NCI-H187 treated with DMSO at 0.1 percent for 48 hours (cell line): ENCODE data around the gene SNAI3.
A peak's percentile ranks its signal among the peaks of the same experiment; 100 is the strongest.

Experiments used
- DNase-seq: peaks from one replicate; lab custom pipeline; 2025; lab: John Stamatoyannopoulos, UW

Gene SNAI3

DNA sequence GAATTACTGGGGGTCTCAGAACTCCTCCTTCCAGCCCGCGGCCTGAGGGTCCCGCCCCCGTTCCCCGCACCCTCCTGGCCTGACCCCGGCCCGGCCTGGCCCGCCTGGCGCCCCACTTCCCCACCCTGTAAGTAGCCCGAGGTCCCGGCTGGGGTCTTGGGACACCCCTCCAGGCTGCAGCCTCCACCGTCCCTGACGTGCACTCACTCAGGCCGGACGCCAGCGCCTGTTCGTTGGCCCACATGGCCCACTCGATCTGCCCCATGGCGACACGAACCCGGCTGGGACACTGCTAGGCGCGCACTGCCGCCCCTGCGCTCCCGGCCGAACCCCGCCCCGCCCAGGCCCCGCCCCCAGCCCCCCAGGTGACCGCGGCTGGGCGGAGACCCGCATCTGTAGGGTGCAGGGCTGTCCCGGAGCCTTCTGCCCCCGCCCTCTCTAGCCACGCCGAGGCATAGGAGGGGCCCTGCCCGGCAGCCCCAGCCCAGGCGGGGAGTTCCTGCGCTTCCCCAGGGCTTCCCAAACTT, 35.5 kb downstream of the SNAI3 start, which contains the start of gene CYBA:
CYBA (minus strand) TSS at position 305 of the 527 bp plus-strand sequence; CDS start at position 265, 40 bp downstream.
- no peak for DNase-seq

DNA sequence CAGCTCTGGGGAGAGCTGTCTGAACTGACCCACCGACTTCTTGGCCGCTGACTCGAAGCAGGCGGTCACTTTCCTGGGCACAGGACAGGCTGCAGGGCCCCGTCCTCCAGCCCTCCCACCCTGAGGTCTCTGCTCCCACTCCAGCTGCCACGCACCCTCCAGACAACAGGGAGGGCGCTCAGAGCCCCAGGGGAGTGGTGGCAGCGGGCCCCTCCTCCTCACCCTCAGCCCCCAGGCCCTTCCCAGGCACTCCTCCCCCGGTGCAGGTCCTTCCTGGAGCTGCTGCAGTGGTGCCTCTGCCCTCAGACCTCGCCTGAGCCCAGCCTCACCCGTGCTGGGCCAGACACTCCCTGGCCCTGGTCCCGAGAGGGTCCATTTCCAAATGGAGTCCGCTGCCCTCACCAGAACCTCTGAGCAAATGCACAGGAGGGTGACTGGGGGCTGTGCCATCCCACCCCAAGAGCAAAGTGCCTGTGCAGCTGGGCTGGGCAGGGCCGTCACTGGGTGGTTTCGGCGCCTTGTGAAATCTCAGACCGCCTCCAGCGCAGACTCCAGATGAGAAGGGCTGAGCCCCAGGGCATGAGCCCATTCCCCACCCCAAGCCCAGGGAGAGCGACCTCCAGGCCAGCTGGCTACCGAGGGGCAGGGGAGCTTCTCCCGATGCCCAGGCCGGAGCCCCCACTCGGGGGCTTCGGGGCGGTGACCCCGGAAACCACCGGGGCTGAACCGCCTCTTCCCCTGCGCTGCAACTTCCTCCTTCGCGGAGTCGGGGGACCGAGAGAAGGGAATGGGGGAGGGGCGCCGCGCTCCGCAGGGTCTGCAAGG, 36.2 kb downstream of the SNAI3 start:
- no peak for DNase-seq

DNA sequence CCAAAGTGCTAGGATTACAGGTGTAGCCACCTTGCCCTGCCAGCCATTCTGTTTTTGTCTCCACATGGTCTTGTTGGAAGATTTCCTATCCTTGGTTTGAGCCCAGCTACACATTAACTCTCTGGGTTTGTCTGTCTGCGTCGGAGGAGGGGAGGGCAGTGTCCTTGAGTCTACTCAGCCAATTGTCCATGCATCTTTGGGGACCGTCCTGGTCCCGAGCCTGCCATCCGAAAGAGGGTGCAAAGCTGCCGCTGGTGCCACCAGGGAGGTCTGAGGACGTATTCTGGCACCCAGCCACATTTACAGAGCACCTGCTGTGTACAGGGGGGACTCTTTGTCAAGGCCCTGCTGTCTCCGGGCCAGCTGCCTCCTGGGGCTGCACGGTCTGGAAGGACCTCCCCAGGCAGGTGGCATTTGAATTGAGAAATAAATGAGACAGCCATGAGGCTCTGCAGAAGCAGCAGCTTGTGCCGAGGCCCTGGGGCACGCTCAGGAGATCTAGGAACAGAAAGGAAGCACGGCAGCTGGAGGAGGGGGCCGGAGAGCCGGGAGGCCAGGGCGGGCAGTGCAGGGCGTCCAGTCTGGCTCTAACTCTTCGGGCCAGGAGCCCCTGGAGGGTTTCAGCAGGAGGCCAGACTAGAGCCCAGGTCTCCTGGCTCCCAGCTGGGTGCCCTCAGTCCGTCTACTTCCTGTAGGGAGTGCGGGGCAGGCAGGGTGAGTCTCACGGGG, 36.9 kb downstream of the SNAI3 start:
- no peak for DNase-seq

DNA sequence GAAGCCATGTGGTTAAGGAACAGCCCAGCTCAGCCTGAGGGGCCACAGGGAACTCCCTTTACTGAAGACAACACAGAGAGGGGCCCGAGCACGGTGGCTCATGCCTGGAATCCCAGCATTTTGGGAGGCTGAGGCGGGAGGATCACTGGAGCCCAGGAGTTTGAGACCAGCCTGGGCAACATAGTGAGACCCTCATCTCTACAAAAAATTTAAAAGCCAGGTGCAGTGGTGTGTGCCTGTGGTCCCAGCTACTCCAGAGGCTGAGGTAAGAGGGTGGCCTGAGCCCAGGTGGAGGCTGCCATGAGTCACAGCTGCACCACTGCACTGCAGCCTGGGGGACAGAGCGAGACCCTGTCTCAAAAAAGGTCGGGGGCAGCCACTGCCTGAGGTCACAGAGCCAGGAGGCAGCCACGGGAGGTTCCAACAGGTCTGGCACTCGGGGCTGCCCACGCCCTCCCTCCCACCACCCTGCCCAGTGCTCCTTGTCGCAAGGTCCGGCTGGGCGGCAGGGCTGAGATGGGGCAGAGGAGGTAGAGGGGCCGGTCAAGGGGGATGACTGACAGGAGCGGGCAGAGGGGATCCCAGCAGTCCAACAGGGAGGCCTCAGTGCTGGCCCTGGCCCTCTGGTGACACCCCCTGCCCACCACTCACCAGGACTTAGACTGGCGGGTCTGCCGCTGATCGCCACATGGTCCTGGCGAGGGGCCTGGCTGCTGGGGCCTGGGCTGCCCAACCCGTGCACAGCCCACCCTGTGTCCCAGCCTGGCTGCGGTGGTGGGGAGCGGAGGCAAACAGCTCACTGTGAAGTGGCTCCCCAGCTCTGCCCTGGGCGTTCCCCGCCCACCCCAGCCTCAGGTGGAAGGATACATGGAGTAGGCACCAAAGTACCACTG, 38.9 kb downstream of the SNAI3 start:
- no peak for DNase-seq

DNA sequence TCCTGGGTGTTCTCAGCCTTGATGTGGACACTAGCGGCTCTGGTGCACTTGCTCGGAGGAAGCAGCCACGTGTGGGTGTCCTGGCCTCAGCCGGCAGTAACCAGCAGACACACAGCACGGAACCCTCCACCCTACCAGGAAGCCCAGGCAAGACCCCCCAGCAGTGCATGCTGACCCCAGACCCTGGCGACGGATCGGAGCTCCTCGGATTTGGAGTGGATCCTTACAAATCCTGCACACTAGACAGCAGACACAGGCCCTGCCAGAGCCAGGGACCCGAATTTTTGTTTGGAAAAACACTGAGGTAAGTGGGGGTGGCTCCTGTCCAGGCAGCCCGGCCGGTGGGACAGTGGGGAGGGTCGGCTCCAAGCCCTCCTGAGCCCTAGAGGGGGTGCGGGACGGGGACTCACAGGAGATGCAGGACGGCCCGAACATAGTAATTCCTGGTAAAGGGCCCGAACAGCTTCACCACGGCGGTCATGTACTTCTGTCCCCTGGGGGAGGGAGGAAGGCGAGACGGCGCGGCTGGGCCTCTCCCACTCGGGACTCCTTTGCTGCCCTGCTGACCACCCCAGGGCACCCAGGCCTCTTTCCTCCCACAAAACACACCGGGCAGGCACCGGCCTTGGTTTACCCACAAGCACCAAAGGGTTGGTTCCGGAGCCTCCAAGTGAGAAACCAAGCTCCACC, 39.8 kb downstream of the SNAI3 start:
- DNase-seq, result no peak

DNA sequence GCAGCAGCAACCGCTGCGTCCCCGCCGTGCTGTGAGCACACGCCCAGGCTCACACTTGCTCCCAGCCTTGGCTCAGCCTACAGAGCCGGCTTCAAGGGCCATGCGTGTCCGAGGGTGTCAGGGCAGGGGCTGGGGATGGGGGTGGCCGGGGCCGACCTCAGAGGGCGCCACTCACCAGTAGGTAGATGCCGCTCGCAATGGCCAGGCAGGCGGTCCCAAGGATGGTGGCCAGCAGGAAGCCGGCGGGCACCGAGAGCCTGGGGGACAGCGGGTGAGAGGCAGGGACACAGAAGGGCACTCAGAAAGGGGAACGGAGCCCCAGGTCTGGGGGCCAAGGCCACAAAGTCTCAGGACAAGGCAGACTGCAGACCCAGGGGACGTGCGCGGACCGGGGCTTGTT, 40.4 kb downstream of the SNAI3 start:
- no peak for DNase-seq

DNA sequence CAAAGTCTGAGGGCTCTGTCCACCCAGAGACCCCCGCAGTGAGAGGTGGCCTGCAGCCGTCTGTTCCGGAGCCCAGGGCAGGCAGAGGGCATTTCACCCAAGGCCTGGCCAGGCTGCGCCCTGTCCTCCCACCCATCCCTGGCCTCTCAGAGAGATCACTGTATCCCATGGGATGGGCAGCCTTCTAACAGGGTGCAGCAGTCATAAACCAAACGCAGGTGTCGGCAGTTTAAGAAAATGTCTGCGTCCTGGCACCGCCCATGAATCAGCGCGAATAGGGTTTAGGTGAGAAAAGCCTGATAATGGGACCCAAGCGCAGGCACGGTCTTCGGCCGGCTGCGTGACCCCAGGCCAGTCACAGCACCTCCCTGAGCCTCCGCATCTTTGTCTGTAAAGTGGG, 40.9 kb downstream of the SNAI3 start:
- no peak for DNase-seq

DNA sequence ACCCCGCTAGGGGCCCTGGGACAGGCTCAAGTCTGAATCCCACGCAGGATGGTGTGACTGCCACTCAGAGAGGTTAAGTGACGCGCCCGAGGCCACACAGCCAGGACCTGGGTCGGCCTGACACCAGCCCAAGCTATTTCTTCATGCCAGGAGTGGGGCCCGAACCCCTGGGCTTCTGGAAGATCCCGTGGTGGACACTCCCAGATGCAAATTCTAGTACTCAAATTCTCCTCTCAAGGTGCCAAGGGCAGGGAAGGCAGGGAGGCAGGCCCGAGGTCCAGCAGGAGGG, 42.7 kb downstream of the SNAI3 start:
- DNase-seq, result no peak

DNA sequence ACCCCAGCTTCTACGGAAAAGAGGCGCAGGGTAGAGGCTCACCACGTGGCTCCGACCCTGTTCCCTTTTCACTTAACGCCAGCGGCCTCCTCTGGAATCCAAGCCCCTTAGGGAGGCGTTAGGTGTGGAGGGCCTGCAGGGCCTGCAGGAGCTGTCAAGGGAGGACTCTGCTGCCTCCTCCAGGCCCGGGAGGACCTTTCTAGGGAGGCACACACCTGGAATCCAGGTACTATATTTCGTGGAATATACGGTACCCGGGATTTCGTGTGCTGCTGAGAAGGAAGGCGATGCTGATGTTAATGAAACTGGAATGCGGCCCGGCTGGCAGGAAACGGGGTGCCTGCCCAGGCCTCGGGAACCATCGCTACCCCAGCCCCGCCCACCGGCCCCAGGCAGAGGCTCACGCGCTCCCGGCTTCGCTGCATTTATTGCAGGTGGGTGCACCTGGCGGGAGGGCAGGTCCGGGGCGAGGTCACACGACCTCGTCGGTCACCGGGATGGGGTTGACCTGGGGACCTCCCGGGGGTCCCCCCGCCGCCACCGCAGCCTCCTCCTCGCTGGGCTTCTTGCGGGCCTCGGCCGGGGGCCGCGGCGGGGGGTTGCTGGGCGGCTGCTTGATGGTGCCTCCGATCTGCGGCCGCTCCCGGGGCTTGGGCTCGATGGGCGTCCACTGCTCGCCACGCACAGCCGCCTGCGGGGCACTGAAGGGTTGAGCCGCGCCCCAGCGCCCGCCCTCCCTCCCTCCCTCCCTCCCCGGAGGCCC, 43.2 kb downstream of the SNAI3 start:
- no peak for DNase-seq

DNA sequence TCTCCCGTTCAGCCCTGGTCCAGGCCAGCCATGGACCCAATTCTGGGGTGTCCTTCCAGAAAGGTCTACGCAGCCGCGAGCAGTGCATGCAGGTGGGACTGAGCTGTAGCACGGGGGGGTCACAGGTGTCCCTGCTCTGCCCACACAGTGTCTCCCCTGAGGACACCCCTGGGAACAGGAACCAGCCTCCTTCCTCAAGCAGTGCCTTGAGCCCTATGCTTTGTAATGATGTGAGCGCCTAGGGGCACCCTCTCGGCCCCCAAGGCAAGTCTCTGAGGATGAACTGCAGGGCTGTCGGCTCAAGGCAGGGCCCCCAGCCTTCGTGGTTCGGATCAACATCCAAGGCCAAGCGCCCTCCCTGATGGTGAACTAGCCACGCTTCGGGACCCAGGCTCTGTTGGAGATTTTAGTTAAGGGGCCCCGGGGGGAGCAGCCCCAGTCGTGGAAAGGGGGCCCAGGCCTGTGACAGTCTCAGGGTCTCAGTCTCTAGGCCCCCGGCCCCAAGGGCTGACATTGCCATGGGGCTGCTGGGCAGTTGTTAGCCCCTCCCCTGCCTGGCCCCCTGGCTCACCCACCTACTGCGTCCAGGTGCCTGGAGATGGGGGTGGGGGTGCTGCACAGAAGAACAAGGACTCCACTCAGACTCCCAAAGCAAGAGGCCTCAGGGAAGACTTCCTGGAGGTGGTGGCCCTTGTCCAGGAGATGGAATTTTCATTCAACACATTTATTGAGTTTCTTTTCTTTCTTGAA, 45.6 kb downstream of the SNAI3 start:
- DNase-seq, result no peak

DNA sequence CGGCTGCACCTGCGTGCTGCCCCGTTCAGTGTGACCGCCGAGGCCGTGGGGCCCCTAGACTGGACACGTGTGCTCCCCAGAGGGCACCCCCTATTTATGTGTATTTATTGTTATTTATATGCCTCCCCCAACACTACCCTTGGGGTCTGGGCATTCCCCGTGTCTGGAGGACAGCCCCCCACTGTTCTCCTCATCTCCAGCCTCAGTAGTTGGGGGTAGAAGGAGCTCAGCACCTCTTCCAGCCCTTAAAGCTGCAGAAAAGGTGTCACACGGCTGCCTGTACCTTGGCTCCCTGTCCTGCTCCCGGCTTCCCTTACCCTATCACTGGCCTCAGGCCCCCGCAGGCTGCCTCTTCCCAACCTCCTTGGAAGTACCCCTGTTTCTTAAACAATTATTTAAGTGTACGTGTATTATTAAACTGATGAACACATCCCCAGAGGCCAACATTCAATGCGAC, 46.2 kb downstream of the SNAI3 start:
- DNase-seq, result no peak

DNA sequence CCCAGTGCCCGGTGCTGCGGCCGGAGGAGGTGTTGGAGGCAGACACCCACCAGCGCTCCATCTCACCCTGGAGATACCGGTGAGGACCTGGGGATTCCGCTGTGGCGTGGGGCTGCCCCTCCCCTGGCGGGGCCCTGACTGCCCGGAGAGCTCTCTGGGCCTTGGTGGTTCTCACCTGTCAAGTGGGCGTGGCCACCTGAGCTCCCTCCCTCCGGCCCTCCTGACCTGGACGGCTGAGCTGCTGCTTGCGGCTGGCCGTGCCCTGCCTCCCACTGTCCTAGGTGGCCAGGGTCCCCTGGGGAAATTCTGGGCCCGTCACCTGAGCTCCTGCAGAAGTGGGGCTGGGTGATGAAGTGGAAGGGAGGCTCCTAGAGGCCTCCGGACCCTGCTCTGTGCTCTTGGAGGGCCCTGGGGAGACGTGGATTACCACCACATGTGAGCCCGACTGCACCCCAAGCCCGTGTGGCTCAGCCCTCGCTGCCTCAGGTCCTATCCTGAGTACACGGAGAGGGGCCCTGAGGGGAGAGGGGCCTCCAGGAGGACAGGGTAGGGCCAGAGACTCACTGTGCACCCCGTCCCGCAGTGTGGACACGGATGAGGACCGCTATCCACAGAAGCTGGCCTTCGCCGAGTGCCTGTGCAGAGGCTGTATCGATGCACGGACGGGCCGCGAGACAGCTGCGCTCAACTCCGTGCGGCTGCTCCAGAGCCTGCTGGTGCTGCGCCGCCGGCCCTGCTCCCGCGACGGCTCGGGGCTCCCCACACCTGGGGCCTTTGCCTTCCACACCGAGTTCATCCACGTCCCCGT, 46.9 kb downstream of the SNAI3 start:
- DNase-seq, result no peak

DNA sequence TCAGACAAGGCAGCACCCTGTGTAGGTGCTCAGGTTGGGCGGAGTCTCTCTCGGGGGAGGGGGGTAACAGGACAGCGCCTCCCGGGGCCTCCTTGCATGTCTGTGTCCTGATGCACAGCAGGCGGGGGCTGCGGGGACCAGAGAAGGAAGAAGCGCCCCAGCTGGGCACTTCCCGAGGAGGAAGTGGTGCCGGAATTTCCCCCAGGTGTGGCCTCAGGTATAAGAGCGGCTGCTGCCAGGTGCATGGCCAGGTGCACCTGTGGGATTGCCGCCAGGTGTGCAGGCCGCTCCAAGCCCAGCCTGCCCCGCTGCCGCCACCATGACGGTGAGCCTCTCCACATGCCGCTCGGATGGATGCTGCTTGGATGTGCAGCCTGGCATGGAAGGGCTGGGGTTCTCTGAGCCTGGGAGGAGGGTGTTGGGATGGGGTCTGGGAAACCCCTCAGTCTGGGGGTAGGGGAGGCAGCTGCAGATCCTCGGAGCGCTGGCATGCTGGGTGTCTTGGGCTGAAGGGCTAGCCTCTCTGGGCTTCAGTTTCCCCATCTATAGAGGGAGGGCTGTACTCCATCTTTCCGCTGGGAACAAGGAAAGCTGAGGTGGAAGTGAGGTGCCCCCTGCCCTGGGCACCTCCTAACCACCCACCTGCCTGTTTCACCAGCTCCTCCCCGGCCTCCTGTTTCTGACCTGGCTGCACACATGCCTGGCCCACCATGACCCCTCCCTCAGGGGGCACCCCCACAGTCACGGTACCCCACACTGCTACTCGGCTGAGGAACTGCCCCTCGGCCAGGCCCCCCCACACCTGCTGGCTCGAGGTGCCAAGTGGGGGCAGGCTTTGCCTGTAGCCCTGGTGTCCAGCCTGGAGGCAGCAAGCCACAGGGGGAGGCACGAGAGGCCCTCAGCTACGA, 47.7 kb downstream of the SNAI3 start, which contains the start of gene IL17C:
IL17C (plus strand) TSS at position 250 of the 908 bp plus-strand sequence; CDS start at position 320, 70 bp downstream.
- DNase-seq, result peak; percentile 37

DNA sequence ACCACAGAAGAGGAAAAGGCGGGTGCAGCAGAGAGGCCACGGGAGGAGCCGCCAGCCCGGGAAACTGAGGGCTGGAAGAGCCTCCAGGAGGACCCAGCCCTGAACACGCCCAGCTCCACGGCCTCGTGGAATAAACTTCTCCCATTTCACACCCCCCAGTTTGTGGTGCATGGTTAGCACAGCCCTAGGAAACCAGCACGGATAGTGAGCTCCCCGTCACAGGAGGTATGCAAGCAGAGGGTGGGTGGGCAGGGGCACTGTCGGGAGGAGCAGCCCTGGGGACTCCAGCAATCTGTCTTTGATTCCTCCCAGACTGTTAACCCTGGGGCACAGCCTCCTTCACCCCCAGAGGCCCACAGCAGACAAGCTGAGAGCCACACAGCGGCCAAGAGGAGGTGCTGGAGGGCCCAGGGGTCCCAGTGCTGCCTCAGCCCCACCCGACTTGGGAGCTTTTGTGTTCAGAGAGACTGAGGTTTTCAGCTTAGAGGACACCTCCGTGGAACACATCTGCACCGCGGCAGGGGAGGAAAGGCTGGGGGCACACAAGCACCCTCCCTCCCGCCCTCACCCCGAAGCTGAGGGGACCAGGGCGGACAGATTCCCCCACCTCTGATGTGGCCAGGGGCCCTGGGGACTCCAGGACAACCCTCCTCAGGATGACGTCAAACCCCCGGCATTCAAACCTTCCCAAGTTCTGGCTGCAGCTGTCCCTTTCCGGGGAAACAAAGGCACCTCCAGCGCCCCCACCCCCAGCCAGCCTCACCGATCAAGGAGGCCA, 49.6 kb downstream of the SNAI3 start:
- DNase-seq, result no peak

DNA sequence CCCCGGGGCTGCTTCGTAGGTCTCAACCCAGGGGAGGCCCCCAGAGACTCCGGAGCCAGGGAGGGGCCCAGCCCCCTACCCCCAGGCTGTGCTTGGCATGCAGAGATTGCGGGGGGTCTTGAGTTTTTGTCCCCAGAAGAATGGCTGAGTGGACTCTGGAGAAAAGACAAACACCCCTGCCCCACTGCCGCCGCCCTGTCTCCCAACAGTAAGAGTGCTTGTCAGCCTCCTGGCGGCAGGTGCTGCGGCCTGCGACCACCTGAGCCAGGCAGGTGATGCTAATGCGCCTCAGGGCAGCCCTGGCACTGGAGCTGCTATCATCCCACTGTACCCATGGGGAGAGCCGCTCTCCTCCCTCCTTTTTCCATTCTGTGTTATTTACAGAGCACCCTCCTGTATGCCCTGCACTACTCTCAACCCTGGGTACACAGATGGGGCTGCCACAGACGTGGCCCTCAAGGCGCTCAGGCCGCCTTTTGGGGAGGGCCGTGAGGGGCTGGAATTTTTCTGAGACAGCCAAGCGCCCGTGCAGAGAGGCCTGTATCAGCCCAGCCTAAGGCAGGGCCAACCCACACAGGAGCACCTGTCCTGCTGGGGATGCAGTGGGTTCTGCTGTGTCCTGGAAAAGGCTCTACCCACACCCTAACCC, 50.5 kb downstream of the SNAI3 start:
- DNase-seq, result no peak

DNA sequence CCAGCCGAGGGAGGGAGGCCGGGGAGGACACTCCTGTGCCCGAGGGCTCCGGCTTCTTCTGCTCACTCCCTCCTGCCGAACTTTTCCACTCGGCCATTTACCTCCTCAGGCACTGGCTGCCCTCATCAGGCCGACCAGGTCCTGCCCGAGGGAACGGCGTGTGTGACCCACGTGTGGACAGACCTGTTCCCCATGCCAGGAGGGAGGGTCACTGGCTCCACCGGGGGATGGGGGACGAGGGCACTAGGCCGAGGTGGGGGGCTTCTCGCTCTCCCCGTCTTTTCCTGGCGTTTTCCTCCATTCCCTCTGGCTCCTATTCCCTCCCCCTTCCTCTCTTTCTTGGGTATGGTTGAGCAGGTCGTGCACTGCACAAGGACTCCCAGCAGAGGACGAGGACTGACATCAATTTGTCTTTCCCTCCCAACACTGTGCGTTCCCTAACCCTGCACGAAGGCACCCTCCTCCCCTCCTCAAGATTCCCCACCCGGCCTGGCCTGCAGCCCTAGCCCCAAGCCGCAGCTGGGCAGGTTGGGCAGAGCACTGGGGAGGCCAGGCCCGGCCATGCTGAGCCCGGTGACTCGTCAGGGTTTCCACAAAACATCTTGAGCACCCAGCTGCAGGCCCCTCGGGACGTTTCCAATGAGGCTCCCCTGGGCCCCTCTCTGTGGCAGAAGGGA, 51.2 kb downstream of the SNAI3 start:
- no peak for DNase-seq
